Gastroesophageal sphincter (tissue), 4 donors: ENCODE data around the gene LRRC43. TPM values are rescaled to one million over a fixed set of nuclear protein-coding genes. Genes with fewer than 3 reads are reported as not detected.

Experiments used
- ATAC-seq: fragments of 150-250 bp; one replicate; pipeline ENCODE4 v1.9.1; 2016; ENCODE audit warnings: mild to moderate bottlenecking, moderate library complexity
- H3K27ac ChIP-seq, 4 donors: fragments of 200-600 bp; sonication (generic) in 3 of 4; 1 replicate in 3 of 4; 2 replicates in 1 of 4; pipeline ENCODE4 v1.5.1; 2016 to 2019
- H3K27me3 ChIP-seq: fragments of 200-600 bp; sonication (generic); one replicate; pipeline ENCODE4 v1.5.1; 2019
- H3K36me3 ChIP-seq, 2 donors: fragments of 200-600 bp; sonication (generic); one replicate each; pipeline ENCODE4 v1.5.1; 2019; ENCODE audit warnings: control low read depth in 1 of 2
- H3K4me1 ChIP-seq, 3 donors: fragments of 200-600 bp; sonication (generic); 1 replicate in 2 of 3; 2 replicates in 1 of 3; pipeline ENCODE4 v1.5.1; 2016 to 2019; ENCODE audit warnings: control low read depth in 2 of 3
- H3K4me3 ChIP-seq, 2 donors: fragments of 200-600 bp; sonication (generic); one replicate each; pipeline ENCODE4 v1.5.1; 2019; ENCODE audit warnings: mild to moderate bottlenecking in 1 of 2, moderate library complexity in 1 of 2
- H3K9me3 ChIP-seq, 3 donors: fragments of 200-600 bp; sonication (generic); one replicate each; pipeline ENCODE4 v1.5.1; 2017 to 2019; ENCODE audit warnings: control low read depth in 2 of 3
- EP300 ChIP-seq: sonication (generic); formaldehyde crosslinking; IDR thresholded peaks from one replicate; pipeline ENCODE4 v1.6.1; 2017; ENCODE audit warnings: antibody characterized with exemption, mild to moderate bottlenecking
- POLR2A ChIP-seq, 2 donors: fragments of 450-650 bp; IDR thresholded peaks; one replicate each; pipeline ENCODE4 v1.6.1; 2017; ENCODE audit warnings: antibody characterized with exemption in 2 of 2, mild to moderate bottlenecking in 2 of 2, moderate library complexity in 1 of 2
- POLR2AphosphoS5 ChIP-seq: sonication (generic); formaldehyde crosslinking; IDR thresholded peaks from one replicate; pipeline ENCODE4 v1.6.1; 2017; ENCODE audit warnings: antibody characterized with exemption
- WGBS, 2 donors: methylation state at CpG; one replicate each; pipeline ENCODE4 v1.1.5; 2018; ENCODE audit warnings: low coverage in 1 of 2; 5-methylcytosine and 5-hydroxymethylcytosine counted together
- total RNA-seq, 4 donors: library from RNA; depleted of rRNA; stranded (reverse); fragments of >200 nt; gene quantifications; one replicate each; pipeline ENCODE4 v1.1.0, GENCODE V29; 2016
- TF ChIP-seq, protein P1 (sequence below), 4 experiments: fragments of 200-600 bp in 2 of 4; fragments of 450-650 bp in 2 of 4; sonication (generic) in 1 of 4; IDR thresholded peaks; one replicate each; pipeline ENCODE4 v1.5.1; 2017 to 2019; ENCODE audit warnings: antibody characterized with exemption in 4 of 4, mild to moderate bottlenecking in 2 of 4, moderate library complexity in 2 of 4

LRRC43 gene, protein sequence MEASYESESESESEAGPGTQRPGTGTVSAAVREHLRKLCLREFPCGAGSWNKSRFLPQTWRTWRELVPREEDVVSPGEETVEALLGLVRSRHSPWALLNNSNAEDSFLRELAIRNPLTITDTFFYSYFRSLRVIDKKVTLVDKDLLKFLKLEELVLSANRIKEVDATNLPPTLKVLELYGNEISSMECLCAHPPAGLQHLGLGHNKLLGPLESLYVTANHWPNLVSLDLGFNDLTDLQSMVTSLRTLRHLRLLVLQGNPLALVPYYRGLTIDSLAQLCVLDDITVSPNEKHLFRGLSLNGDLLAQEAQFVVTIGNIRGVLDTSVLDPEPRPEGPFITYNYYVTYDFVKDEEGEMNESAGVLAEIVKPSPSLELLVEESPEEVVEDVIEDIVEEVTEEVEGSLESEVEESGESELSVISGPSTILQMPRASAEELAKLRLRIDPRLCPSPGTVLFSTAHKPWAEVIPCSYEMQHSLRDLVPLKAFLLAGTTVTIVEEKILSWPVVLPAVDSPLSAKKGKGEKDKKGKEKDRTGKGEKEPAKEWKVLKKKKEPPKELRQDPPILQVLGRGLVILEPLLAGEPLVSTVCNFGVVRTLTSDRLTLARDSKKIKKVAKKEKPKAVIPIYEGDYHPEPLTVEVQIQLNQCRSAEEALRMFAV
- 1 to 10 TPM; 1.5 to 9.8 (median 3.6) TPM for total RNA-seq

DNA sequence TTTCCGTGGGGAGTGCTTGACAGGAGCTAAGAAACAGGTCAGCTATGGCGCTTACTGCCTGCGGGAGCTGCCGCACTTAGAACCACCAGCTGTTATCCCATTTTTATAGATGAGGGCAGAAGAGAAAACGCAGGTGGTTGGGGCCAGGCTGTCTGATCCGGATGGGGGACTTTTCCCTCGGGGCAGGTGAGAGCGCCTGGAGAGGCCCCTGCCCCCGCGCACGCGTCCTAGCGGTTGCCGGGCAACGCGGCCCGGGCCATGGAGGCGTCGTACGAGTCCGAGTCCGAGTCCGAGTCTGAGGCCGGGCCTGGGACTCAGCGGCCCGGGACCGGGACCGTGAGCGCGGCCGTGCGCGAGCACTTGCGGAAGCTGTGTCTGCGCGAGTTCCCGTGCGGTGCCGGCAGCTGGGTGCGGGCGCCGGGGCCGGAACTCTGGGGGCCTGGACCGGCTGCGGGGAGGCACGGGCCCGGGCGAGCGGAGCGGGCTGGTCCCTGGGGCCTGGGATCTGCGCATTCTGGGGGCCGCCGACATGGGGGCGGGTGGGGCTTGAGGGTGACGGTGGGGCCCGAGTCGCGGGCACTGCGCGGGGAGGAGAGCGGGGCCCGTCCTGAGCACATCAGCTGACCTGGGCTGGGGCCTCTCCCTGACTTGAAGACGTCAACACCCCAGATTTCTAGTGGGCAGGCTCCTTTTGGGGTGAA, at the start of gene LRRC43:
TSS of gene LRRC43 (plus strand) at position 237 of the 701 bp plus-strand sequence. CDS start at position 259, 22 bp downstream.
- TF ChIP-seq EP300: no peak
- TF ChIP-seq POLR2AphosphoS5: no peak
- Histone ChIP-seq H3K9me3 (no peaks in the 10 kb centered on the region), H3K27ac (peak within 1 kb of the TSS in 1 of 4 donors; percentile 57), H3K27me3 (no peaks in the 10 kb centered on the region), H3K4me3 (peak within 1 kb of the TSS; percentile 37 to 58), H3K36me3 (no peaks in the 10 kb centered on the region), H3K4me1 (peaks cover 0 to 11% (median 0%) of the 10 kb centered on the region in 3 donors)
- peak; percentile 70 for ATAC-seq
- 0 to 13% methylated on average over 1 to 4 of the region's 63 CpGs for WGBS, 2 donors

DNA sequence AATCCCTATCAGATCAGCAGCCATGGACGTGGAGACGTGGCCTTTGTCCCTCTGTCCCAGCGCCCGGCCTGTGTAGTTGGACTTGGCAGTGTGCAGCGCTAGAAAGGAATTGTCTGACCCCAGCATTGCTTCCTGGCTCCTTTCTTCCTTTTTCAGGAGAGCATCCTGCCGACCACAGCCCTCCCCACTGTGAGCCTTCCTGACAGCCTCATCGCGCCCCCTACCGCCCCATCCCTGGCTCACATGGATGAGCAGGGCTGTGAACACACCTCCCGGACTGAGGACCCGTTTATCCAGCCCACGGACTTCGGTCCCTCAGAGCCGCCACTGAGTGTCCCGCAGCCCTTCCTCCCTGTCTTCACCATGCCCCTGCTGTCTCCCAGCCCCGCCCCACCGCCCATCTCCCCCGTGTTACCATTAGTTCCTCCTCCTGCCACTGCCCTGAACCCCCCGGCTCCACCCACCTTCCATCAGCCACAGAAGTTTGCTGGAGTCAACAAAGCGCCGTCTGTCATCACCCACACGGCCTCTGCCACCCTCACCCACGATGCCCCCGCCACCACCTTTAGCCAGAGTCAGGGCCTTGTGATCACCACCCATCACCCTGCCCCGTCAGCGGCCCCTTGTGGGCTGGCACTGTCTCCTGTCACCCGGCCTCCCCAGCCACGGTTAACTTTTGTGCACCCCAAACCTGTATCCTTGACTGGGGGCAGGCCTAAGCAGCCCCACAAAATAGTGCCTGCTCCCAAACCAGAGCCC, 49.6 kb upstream of the LRRC43 start:
- Histone ChIP-seq H3K27ac (no peak overlapping the region), H3K36me3 (peaks cover 0 to 100% of the 10 kb centered on the region in 2 donors)
- peak; percentile 11 for ATAC-seq

DNA sequence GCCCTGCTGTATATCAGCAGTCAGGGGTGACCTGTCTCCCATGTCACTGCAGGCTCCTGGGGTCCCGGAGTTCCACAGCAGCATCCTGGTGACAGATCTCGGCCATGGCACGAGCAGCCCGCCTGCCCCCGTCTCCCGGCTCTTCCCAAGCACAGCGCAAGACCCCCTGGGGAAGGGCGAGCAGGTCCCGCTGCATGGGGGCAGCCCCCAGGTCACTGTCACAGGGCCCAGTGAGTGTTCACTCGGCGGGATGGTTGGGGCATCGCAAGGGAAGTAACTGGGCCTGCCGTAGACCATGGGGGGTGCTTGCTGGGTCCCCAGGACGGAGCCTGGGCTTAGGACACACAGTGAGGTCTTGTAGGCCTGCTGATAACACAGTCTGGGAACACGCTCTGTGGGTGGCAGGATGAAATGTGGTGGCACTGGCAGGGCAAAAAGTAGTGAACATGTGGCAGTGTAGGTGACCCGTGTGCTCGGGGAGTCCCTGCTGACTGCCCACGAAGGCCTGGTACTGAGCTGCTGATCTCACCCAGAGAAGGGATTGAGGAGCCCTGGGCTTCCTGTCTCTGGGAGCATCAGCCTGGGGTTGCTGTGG, 47.4 kb upstream of the LRRC43 start:
- Histone ChIP-seq H3K9me3 (no peaks in the 10 kb centered on the region), H3K27me3 (no peaks in the 10 kb centered on the region), H3K36me3 (peaks cover 0 to 100% of the 10 kb centered on the region in 2 donors), H3K4me3 (no peak overlapping the region), H3K4me1 (no peaks in the 10 kb centered on the region), H3K27ac (no peak overlapping the region)
- TF ChIP-seq, protein P1, sequence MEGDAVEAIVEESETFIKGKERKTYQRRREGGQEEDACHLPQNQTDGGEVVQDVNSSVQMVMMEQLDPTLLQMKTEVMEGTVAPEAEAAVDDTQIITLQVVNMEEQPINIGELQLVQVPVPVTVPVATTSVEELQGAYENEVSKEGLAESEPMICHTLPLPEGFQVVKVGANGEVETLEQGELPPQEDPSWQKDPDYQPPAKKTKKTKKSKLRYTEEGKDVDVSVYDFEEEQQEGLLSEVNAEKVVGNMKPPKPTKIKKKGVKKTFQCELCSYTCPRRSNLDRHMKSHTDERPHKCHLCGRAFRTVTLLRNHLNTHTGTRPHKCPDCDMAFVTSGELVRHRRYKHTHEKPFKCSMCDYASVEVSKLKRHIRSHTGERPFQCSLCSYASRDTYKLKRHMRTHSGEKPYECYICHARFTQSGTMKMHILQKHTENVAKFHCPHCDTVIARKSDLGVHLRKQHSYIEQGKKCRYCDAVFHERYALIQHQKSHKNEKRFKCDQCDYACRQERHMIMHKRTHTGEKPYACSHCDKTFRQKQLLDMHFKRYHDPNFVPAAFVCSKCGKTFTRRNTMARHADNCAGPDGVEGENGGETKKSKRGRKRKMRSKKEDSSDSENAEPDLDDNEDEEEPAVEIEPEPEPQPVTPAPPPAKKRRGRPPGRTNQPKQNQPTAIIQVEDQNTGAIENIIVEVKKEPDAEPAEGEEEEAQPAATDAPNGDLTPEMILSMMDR (IDR thresholded peaks at IDR 0.05): no peak
- no peak for TF ChIP-seq POLR2AphosphoS5
- TF ChIP-seq EP300: no peak
- no peak for TF ChIP-seq POLR2A (IDR thresholded peaks at IDR 0.05)
- no CpG with 5 or more reads among the region's 18 CpGs for WGBS, 2 donors
- ATAC-seq: no peak

More for the DNA sequence above, 49.6 kb upstream of the LRRC43 start:
- TF ChIP-seq EP300 (no peak), POLR2AphosphoS5 (no peak)
- TF ChIP-seq, protein P1 (IDR thresholded peaks at IDR 0.05): no peak
- H3K9me3 ChIP-seq: no peaks in the 10 kb centered on the region
- H3K4me1 ChIP-seq: no peaks in the 10 kb centered on the region
- H3K27me3 ChIP-seq: no peaks in the 10 kb centered on the region
- H3K4me3 ChIP-seq: no peak overlapping the region
- 54% methylated on average over 12 of the region's 28 CpGs; no CpG with 5 or more reads in 1 of the 2 donors for WGBS, 2 donors

DNA sequence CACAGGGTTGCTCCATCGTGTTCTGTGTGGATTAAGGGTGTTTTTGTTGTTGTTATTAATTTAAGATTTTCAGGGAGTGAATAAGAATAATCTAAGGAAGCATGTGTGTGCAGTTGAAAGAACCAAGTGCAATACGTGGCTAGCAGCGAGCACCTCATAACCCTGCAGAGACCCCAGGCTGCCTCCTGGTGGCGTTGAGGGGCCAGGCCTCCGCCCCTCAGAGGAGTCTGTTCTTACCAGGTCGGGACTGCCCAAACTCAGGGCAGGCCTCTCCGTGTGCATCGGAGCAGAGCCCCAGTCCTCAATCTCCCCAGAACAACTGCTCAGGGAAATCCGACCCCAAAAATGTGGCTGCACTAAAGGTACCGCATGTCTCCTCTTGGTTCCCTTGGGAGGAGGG, 45.7 kb upstream of the LRRC43 start:
- Histone ChIP-seq H3K27ac (no peak overlapping the region), H3K4me3 (no peak overlapping the region), H3K36me3 (peaks cover 0 to 100% of the 10 kb centered on the region in 2 donors), H3K4me1 (no peaks in the 10 kb centered on the region), H3K27me3 (no peaks in the 10 kb centered on the region), H3K9me3 (no peaks in the 10 kb centered on the region)
- TF ChIP-seq, protein P1 (IDR thresholded peaks at IDR 0.05): no peak
- TF ChIP-seq EP300: no peak
- TF ChIP-seq POLR2AphosphoS5: no peak
- TF ChIP-seq POLR2A (IDR thresholded peaks at IDR 0.05): no peak
- no peak for ATAC-seq
- WGBS, 2 donors: 48 to 67% methylated on average over 3 to 5 of the region's 10 CpGs
